Erythroblast (primary cell): Measurements from ENCODE around the gene TAGAP.

Source experiments
- GATA1 ChIP-seq: IDR thresholded peaks from 2 replicates; pipeline ENCODE4 v1.6.1; 2011; ENCODE audit warnings: low read depth, mild to moderate bottlenecking, control low read depth, low read length, moderate library complexity
- POLR2A ChIP-seq: IDR thresholded peaks from 2 replicates; pipeline ENCODE4 v1.6.1; 2011; ENCODE audit warnings: mild to moderate bottlenecking, low read length

- TF ChIP-seq POLR2A (no peak), GATA1 (no peak)
Measured at GRCh38 chr6:159065759-159066329, 21.1 kb upstream of the TAGAP start.
